ENCODE data around the gene DPYD. TPM values are rescaled to one million over a fixed set of nuclear protein-coding genes. Genes with fewer than 3 reads are reported as not detected.

The DPYD gene
- total and polyA plus RNA-seq, 12 donors = 4.1 to 22.0 (median 7.0) TPM

DNA sequence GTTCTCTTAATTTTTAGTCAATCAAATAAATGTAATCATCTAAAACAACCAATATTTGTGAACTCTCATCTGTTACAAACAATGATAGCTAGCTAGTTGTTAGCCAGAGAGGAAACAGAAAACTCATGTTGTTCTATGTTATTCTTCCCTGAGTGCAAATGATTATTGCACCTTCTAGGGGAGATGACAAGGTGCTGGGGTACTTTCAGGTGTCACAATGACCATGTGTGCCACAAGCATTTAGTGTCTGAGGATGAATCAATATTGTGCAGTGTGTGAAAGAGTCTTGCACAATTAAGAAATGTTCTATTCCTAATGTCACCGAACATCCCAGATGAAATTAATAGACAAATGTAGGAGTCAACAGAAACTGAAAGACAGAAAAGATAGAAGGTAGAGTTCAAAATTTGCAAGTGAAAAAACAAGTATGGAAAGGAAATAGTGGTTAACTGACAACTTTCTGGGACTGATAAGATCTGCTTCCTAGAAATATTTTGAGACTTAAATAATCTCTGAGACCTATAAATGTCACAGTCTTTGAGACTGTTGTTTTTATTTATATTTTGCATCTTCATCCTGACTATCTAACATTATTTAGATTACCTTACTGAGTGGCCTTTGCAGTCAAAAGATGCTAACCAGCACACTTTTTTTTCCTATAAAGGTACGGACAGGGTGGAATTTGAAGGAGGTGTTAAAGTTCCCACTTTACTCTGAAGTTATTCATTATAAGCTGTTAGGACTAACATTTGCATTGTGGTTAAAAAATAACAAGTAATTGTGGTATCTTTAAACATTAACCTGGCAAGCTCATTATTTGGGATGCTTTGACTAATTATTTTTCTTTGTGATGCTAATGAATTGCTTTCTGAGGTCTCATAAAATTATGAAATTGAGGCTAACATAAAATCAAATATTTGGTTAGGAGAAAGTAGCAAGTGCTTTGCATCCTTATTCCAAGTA lies 21.6 kb upstream of the DPYD start:
- ATAC-seq (no peak), DNase-seq (no peak)
- no peak overlapping the region for H3K4me3 ChIP-seq
- H3K27me3 ChIP-seq = peaks cover 0 to 4% (median 0%) of the 10 kb centered on the region in 7 donors
- no peaks in the 10 kb centered on the region for H3K36me3 ChIP-seq
- H3K27ac ChIP-seq = no peak overlapping the region
- 69 to 74% methylated on average over 2 of the region's 2 CpGs for WGBS, 2 donors
- intact Hi-C loops (cut with DNase I) = loop anchor here in 1 of 10 donors (10.0 kb wide), 1 partner anchor 102 kb away; no protein-coding TSS in a partner anchor
- peaks cover 0 to 27% (median 0%) of the 10 kb centered on the region in 9 donors for H3K4me1 ChIP-seq
- no peaks in the 10 kb centered on the region for H3K9me3 ChIP-seq
- TF ChIP-seq, protein P1, sequence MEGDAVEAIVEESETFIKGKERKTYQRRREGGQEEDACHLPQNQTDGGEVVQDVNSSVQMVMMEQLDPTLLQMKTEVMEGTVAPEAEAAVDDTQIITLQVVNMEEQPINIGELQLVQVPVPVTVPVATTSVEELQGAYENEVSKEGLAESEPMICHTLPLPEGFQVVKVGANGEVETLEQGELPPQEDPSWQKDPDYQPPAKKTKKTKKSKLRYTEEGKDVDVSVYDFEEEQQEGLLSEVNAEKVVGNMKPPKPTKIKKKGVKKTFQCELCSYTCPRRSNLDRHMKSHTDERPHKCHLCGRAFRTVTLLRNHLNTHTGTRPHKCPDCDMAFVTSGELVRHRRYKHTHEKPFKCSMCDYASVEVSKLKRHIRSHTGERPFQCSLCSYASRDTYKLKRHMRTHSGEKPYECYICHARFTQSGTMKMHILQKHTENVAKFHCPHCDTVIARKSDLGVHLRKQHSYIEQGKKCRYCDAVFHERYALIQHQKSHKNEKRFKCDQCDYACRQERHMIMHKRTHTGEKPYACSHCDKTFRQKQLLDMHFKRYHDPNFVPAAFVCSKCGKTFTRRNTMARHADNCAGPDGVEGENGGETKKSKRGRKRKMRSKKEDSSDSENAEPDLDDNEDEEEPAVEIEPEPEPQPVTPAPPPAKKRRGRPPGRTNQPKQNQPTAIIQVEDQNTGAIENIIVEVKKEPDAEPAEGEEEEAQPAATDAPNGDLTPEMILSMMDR (IDR thresholded peaks at IDR 0.05) = no peak

DNA sequence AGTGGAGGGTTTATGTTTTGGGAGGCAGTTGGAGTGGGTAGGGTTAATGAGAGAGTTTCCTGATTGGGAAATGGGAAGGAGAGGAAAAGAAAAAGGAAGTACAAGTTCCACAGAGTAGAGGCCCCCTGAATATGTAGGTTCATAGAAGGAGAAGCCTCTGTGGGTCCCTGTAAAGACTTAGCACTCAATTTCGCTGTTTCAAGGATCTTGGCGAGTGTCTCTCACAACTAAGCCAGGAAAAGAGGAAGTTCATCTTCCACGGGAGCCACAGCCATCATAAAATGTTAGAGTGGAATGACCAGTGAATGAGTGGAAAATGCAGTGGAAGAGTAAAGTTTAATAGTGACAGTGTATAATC lies 17.4 kb upstream of the DPYD start:
- intact Hi-C loops (cut with DNase I) = no loop called here
- Histone ChIP-seq H3K4me1 (peaks cover 0 to 22% (median 0%) of the 10 kb centered on the region in 9 donors), H3K9me3 (no peaks in the 10 kb centered on the region), H3K36me3 (no peaks in the 10 kb centered on the region), H3K27me3 (peaks cover 0 to 4% (median 0%) of the 10 kb centered on the region in 7 donors), H3K27ac (peak overlapping the region in 1 of 10 donors; percentile 73), H3K4me3 (no peak overlapping the region)
- ATAC-seq (peak in 1 of 8 donors; percentile 13), DNase-seq (no peak)
- TF ChIP-seq, protein P1 (IDR thresholded peaks at IDR 0.05) = no peak
- 51 to 71% methylated on average over 3 of the region's 3 CpGs for whole genome bisulfite sequencing, 2 donors

DNA sequence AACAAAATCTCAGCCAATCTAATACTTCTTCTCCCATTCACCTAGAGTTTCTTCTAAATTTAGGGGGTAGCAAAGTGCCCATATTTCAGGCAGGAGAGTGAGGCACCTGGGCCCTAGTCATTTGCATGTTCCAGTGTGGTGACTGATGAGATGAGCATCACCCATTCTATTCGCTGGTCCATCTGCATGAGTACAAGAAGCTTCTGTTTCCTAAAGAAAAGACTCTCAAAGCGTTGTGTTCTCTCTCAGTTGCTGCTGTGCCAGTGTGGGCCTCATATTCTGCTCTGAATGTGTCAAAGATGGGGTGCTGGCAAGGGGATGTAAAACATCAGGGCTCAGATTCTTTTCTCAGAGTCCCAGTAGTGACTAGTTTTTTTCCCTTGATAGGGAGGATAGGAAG lies 16.1 kb upstream of the DPYD start:
- Histone ChIP-seq H3K4me1 (peaks cover 0 to 14% (median 0%) of the 10 kb centered on the region in 9 donors), H3K36me3 (no peaks in the 10 kb centered on the region), H3K4me3 (no peak overlapping the region), H3K9me3 (no peaks in the 10 kb centered on the region), H3K27ac (no peak overlapping the region), H3K27me3 (peaks cover 0 to 4% (median 0%) of the 10 kb centered on the region in 7 donors)
- WGBS, 2 donors = 69 to 81% methylated on average over 2 of the region's 2 CpGs
- no peak for DNase-seq
- no peak for ATAC-seq
- intact Hi-C loops (cut with DNase I) = no loop called here
- TF ChIP-seq, protein P1 (IDR thresholded peaks at IDR 0.05) = no peak

DNA sequence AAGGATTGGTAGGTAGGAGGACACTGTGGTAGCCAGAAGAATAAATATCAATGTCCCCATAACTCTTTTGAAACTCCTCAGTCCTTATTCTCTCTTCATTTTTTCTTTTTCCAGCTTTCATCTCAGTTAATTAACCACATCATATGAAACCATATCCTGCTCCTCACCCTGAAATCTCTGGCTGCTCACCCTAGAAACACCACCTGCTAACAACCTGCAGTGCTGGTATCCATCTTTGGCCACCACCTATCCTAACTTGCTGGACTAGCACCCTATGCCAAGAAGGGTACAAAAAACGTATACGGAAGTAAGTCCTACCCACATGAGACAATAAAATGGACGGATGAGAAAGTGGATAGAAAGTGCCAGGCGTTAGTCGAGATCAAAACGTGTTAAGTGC lies 13.7 kb upstream of the DPYD start:
- H3K4me1 ChIP-seq = peaks cover 0 to 14% (median 0%) of the 10 kb centered on the region in 9 donors

More for the DNA sequence above, 13.7 kb upstream of the DPYD start:
- intact Hi-C loops (cut with DNase I) = no loop called here
- DNase-seq (no peak), ATAC-seq (no peak)
- Histone ChIP-seq H3K9me3 (no peaks in the 10 kb centered on the region), H3K27me3 (no peaks in the 10 kb centered on the region), H3K27ac (no peak overlapping the region), H3K4me3 (no peak overlapping the region), H3K36me3 (no peaks in the 10 kb centered on the region)
- TF ChIP-seq, protein P1 (IDR thresholded peaks at IDR 0.05) = no peak
- WGBS, 2 donors = 87 to 89% methylated on average over 6 of the region's 6 CpGs

Measured in heart right ventricle (tissue), 16 donors.